Measurements from ENCODE around the gene DUSP9.

- TF ChIP-seq EZH2 (IDR thresholded peaks at IDR 0.05; ENCODE audit: borderline replicate concordance, low read depth, low read length, poor library complexity, severe bottlenecking) (no peak), CTCF (conservative IDR thresholded peaks at IDR 0.05; ENCODE audit: low read depth, low read length) (no peak)
These were observed 26.4 kb upstream of the DUSP9 start for GRCh38 chrX:153620576-153620975.

Measured in A673 (cell line).